Activated naive CD8-positive, alpha-beta T cell treated with anti-CD3 and anti-CD28 coated beads, Interleukin-2, amount 10 ng/mL, durations not matched to agents 7 days and 5 days (primary cell): ENCODE data around the gene POU3F2. TPM values are rescaled to one million over a fixed set of nuclear protein-coding genes. Genes with fewer than 3 reads are reported as not detected.

Experiments
- ATAC-seq: fragments of 150-1000 bp; cut with Tn5 transposase; one replicate; pipeline ENCODE4 v1.10.0; 2021; ENCODE audit warnings: low read depth, moderate library complexity
- POLR2A ChIA-PET: fragments of 350-600 bp; sonication (Branson Sonifier 250); formaldehyde crosslinking; loops from one replicate; lab custom pipeline; 2021; ENCODE audit warnings: antibody characterized with exemption; lab: Charles Lee
- DNase-seq: peaks from one replicate; pipeline ENCODE4 v3.0.0; 2021
- H3K27ac Mint-ChIP-seq: one replicate; pipeline ENCODE4 v1.8.0; 2022; ENCODE audit warnings: mild to moderate bottlenecking, mixed read lengths
- H3K27me3 Mint-ChIP-seq: one replicate; pipeline ENCODE4 v1.8.0; 2022; ENCODE audit warnings: mild to moderate bottlenecking, moderate library complexity, mixed read lengths
- H3K36me3 Mint-ChIP-seq: one replicate; pipeline ENCODE4 v1.8.0; 2021; ENCODE audit warnings: mild to moderate bottlenecking, mixed read lengths
- H3K4me1 Mint-ChIP-seq: one replicate; pipeline ENCODE4 v1.8.0; 2021; ENCODE audit warnings: mixed read lengths
- H3K4me3 Mint-ChIP-seq: one replicate; pipeline ENCODE4 v1.8.0; 2022; ENCODE audit warnings: mild to moderate bottlenecking, moderate library complexity, mixed read lengths
- H3K9me3 Mint-ChIP-seq: one replicate; pipeline ENCODE4 v1.8.0; 2021; ENCODE audit warnings: mixed read lengths
- total RNA-seq, 2 experiments: library from RNA; stranded (reverse); gene quantifications; one replicate each; pipeline ENCODE4 v1.2.3, GENCODE V29; 2021

The POU3F2 gene
- total RNA-seq, 2 experiments from 2014 or later = not detected

DNA sequence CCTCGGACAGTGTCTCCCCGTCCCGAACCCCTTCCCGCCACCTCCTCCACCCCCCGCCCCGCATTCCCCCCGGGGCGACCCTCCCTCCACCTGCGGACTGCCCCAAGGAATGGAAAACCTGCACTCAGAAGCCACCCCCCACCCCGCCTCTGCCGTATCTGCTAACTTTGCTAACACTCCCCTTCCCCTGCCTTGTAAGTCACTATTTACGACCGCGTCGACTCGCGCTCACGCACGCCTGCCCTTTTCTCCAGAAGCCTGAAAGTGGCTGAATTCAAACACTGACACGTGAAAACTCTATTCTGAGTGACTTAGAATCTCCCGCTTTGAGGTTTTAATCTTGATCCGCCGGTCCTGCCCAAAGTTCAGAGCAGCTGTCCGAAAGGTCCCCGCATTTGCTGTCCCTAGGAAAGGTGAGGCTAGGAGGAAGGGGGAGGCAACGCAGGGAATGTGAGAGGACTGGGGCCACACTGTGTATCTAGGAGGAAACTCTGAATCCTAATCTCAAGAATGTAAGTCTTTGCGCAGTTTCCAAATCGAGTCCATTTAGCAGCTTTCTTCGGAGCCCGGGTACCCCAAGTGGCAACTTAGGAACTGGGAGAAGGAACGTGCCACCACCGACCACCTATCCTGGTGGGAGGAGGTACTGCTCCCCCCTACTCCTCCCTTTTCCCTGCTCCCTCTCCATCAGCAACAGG lies 9.3 kb upstream of the POU3F2 start:
- ATAC-seq = no peak
- Mint-ChIP-seq H3K27me3 (peaks cover 83% of the 10 kb centered on the region), H3K9me3 (no peaks in the 10 kb centered on the region), H3K27ac (peak overlapping the region; percentile 5), H3K4me3 (peak overlapping the region; percentile 54), H3K36me3 (no peaks in the 10 kb centered on the region), H3K4me1 (peaks cover 14% of the 10 kb centered on the region)
- POLR2A ChIA-PET = no interaction called here
- no peak for DNase-seq

DNA sequence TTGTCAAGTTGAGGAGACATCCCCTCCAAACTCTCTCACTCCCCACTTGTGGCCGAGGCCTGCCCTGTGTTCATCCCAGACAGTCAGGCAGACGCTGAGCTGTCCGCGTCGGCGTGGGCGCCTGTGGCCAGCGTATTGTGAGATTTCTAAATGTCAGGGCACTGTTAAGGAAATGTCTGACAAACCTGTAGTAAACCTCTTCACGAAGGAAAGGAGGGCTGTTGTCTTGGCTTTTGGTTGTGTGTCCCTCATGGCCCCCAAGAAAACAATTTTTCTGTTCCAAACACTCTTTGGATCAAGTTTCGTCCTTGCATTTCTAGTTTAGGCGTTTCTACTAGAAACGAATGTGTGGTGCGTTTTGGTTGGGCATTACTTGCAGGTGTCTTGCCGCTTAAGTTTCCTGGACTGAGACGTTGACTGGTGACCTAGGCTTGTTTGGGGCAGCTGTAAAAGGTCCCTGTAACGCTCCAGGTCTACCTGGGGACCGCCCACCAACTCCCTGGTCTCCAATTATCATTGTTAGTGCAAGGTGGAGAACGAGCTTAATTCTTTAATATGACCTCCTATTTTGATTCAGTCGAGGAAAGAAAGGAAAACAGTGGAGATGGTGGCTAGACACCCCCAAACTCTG lies 8.7 kb upstream of the POU3F2 start:
- Mint-ChIP-seq H3K27ac (no peak overlapping the region), H3K4me3 (no peak overlapping the region), H3K4me1 (peaks cover 14% of the 10 kb centered on the region), H3K36me3 (no peaks in the 10 kb centered on the region), H3K27me3 (peaks cover 86% of the 10 kb centered on the region), H3K9me3 (no peaks in the 10 kb centered on the region)
- POLR2A ChIA-PET = no interaction called here
- DNase-seq = no peak
- ATAC-seq = no peak

GRCh38 chr6:98827295-98828159 lies 6.8 kb upstream of the POU3F2 start:
- POLR2A ChIA-PET = no interaction called here
- no peak overlapping the region for H3K4me3 Mint-ChIP-seq

DNA sequence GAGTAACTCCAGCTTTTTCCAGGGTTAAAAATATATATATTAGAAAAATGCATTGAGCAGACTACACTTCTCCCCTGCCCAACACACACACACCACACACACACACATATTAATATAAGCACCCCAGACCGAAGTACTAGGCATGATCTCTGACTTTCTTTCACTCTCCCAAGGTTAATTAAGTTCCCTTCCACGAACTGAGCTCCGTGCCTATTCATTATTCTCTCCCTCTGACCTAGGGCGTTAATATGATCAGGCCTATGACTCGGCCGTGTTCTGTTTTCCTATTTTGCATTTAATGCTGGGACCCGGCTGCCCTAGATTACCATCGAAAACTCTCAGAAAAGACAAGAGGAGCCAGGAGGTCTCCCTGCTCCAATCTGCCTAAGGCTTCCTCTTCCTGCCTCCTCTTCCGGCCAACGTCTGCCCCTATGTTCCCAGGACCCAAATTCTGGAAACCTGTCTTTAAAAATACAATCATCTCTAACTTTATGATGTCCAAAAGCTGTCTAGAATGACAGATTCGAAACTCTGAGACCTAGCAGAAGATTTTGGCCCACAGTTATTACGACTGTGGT lies 6.1 kb upstream of the POU3F2 start:
- Mint-ChIP-seq H3K4me3 (no peak overlapping the region), H3K36me3 (no peaks in the 10 kb centered on the region), H3K4me1 (peaks cover 23% of the 10 kb centered on the region), H3K27ac (no peak overlapping the region), H3K27me3 (peaks cover 89% of the 10 kb centered on the region), H3K9me3 (no peaks in the 10 kb centered on the region)
- ATAC-seq (no peak), DNase-seq (no peak)
- POLR2A ChIA-PET = no interaction called here

More at GRCh38 chr6:98827295-98828159, 6.8 kb upstream of the POU3F2 start:
- no peaks in the 10 kb centered on the region for H3K36me3 Mint-ChIP-seq
- H3K27me3 Mint-ChIP-seq = peaks cover 84% of the 10 kb centered on the region
- no peak for DNase-seq
- H3K4me1 Mint-ChIP-seq = peaks cover 17% of the 10 kb centered on the region
- H3K27ac Mint-ChIP-seq = no peak overlapping the region
- ATAC-seq = no peak
- H3K9me3 Mint-ChIP-seq = no peaks in the 10 kb centered on the region

GRCh38 chr6:98828941-98829411 lies 5.4 kb upstream of the POU3F2 start:
- POLR2A ChIA-PET = no interaction called here
- Mint-ChIP-seq H3K9me3 (no peaks in the 10 kb centered on the region), H3K4me1 (peaks cover 24% of the 10 kb centered on the region), H3K27ac (no peak overlapping the region), H3K36me3 (no peaks in the 10 kb centered on the region), H3K27me3 (peaks cover 89% of the 10 kb centered on the region), H3K4me3 (no peak overlapping the region)
- no peak for ATAC-seq
- no peak for DNase-seq

DNA sequence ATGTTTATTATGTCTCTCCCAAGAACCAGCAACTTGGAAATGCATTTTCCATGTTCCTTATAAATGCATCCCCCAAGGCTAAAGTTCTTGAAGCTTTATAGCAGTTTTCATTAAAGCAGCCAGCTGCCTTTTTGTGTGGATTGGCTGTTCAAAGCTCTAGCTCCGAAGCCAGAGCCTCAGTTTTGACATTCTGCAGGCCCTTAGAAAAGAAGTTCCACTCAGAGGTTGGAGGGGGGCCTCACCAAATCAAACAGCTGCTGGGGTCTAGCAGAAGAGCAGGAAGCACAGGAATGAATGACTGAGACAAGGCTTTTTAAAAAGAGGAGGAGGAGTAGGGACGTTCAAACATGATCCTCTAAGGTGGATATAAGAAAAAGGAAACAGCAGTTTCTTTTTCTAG lies 4.2 kb upstream of the POU3F2 start:
- ATAC-seq (no peak), DNase-seq (no peak)
- Mint-ChIP-seq H3K27ac (peak overlapping the region; percentile 56), H3K36me3 (no peaks in the 10 kb centered on the region), H3K4me1 (peaks cover 21% of the 10 kb centered on the region), H3K4me3 (no peak overlapping the region), H3K27me3 (peaks cover 85% of the 10 kb centered on the region), H3K9me3 (no peaks in the 10 kb centered on the region)
- POLR2A ChIA-PET = no interaction called here

GRCh38 chr6:98831057-98831958 lies 3.1 kb upstream of the POU3F2 start:
- POLR2A ChIA-PET = no interaction called here
- peaks cover 1% of the 10 kb centered on the region for H3K36me3 Mint-ChIP-seq
- H3K27me3 Mint-ChIP-seq = peaks cover 82% of the 10 kb centered on the region
- DNase-seq = peak; percentile 42
- peak overlapping the region; percentile 56 for H3K4me3 Mint-ChIP-seq
- peaks cover 24% of the 10 kb centered on the region for H3K4me1 Mint-ChIP-seq
- H3K9me3 Mint-ChIP-seq = no peaks in the 10 kb centered on the region
- no peak for ATAC-seq
- peak overlapping the region; percentile 65 for H3K27ac Mint-ChIP-seq

- H3K27me3 Mint-ChIP-seq = peaks cover 82% of the 10 kb centered on the region
- H3K27ac Mint-ChIP-seq = no peak overlapping the region
- H3K4me1 Mint-ChIP-seq = peaks cover 25% of the 10 kb centered on the region
- ATAC-seq = no peak
- no peak for DNase-seq
- POLR2A ChIA-PET = no interaction called here
- H3K4me3 Mint-ChIP-seq = peak overlapping the region; percentile 19
- peaks cover 1% of the 10 kb centered on the region for H3K36me3 Mint-ChIP-seq
- no peaks in the 10 kb centered on the region for H3K9me3 Mint-ChIP-seq
Observed at GRCh38 chr6:98831959-98832283, 2.5 kb upstream of the POU3F2 start.

DNA sequence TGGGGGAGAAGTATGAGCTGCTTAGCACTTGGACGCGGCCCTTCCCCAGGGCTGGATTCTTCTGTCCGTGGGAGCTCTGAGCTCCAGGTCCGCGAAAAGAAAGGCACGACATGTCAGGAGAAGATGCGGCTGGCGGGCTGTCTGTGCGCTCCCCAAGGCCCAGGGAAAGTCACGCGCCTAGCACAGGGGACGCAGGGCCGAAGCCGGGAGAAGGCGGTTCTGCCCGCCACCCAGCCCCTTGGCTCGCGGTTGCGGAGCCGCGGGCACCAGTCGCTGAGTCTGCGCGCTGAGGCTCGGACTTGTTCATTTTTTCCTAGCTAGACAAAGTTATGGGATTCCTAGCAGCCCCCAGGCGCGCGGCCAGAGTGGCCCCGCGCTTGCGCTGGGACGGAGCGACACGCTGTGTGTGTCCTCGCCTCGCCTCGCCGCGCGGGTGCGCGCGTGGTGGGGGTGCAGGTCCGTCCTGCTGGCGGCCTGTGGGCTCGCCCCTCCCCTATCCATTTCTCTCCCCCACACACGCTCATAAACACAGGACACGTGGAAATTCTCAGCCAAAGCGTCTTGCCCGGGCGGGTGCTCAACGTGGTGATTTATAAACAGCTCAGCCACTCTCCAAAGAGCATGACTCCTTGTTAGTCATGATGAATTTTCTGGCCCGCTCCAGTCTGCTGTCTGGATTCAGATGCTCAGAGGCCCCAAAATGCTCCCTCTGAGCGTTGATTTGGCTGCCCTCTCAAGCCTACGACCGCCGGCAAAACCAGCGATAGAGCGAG lies 1.9 kb upstream of the POU3F2 start:
- H3K4me3 Mint-ChIP-seq = peak overlapping the region; percentile 84
- H3K9me3 Mint-ChIP-seq = no peaks in the 10 kb centered on the region
- peaks cover 82% of the 10 kb centered on the region for H3K27me3 Mint-ChIP-seq
- ATAC-seq = no peak
- POLR2A ChIA-PET = no interaction called here
- peaks cover 1% of the 10 kb centered on the region for H3K36me3 Mint-ChIP-seq
- peak; percentile 38 for DNase-seq
- H3K27ac Mint-ChIP-seq = peak overlapping the region; percentile 32
- H3K4me1 Mint-ChIP-seq = peaks cover 26% of the 10 kb centered on the region

GRCh38 chr6:98833057-98833306 lies 1.4 kb upstream of the POU3F2 start:
- H3K27me3 Mint-ChIP-seq = peaks cover 81% of the 10 kb centered on the region
- POLR2A ChIA-PET = no interaction called here
- H3K9me3 Mint-ChIP-seq = no peaks in the 10 kb centered on the region
- ATAC-seq (no peak), DNase-seq (peak; percentile 60)
- peaks cover 26% of the 10 kb centered on the region for H3K4me1 Mint-ChIP-seq
- peak overlapping the region; percentile 84 for H3K4me3 Mint-ChIP-seq
- H3K27ac Mint-ChIP-seq = no peak overlapping the region
- peaks cover 1% of the 10 kb centered on the region for H3K36me3 Mint-ChIP-seq

DNA sequence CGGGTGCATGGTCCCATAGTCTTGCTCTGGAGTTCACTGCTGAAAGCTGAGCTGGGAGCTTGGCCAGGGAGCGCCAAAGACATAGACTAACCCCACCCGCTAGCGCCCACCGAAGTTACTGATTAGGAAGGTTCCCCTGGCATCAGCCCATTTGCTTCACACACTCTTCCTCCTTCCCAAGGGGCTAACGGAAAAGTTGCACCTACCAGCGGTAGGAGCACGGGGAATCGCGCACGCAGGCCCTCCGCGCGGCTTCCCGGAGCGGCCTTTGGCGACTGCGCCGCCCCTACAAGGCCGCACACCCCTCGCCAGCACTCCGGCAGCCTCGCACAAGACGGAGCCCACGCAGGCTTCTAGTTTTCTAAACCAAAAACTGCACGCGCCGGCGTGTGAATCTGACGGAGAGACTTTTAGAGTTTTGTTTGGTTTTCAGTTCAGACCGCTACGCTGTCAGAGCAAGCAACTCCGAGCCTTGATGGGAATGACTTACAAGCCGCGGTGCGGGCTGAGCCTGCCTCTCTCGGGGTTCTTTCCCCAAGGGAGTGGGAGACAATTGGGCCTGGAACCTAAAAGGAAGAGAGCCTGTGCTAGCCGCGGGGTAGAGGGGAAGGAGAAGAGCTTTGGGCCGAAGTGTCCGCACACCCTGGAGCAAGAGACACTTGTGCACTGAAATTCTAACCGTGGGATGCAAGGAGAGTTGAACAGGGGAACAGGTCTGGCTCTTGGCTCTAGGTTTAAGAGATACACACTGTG lies 891 bp upstream of the POU3F2 start:
- peaks cover 1% of the 10 kb centered on the region for H3K36me3 Mint-ChIP-seq
- POLR2A ChIA-PET = no interaction called here
- ATAC-seq (no peak), DNase-seq (peak; percentile 44)
- H3K4me1 Mint-ChIP-seq = peaks cover 25% of the 10 kb centered on the region
- peaks cover 81% of the 10 kb centered on the region for H3K27me3 Mint-ChIP-seq
- peak overlapping the region; percentile 42 for H3K27ac Mint-ChIP-seq
- H3K4me3 Mint-ChIP-seq = peak overlapping the region; percentile 84
- H3K9me3 Mint-ChIP-seq = no peaks in the 10 kb centered on the region
